A549 (cell line): ENCODE data around the gene TOMM40L.

Experiments
- CTCF ChIP-seq: fragments of >200 bp; sonication (Bioruptor Twin); formaldehyde crosslinking; IDR thresholded peaks from 3 replicates; pipeline ENCODE4 v1.5.1; 2016
- EP300 ChIP-seq, 2 experiments: fragments of >200 bp; sonication (Bioruptor Twin); formaldehyde crosslinking; IDR thresholded peaks; 2 replicates in 1 of 2; 3 replicates in 1 of 2; pipeline ENCODE4 v1.6.1; 2016 to 2017
- HOXB5 ChIP-seq: fragments of 250-450 bp; sonication (Bioruptor Pico); IDR thresholded peaks from 2 replicates; pipeline ENCODE4 v1.5.0; 2020; ENCODE audit warnings: mild to moderate bottlenecking, moderate library complexity
- POLR2A ChIP-seq: IDR thresholded peaks from 2 replicates; pipeline ENCODE4 v1.6.1; 2012; ENCODE audit warnings: mild to moderate bottlenecking, low read length
- USF2 ChIP-seq: fragments of 450-650 bp; IDR thresholded peaks from 2 replicates; pipeline ENCODE4 v1.6.1; 2014; ENCODE audit warnings: antibody characterized with exemption

GRCh38 chr1:161229896-161230295, 4.0 kb downstream of the TOMM40L start:
- TF ChIP-seq CTCF (no peak), POLR2A (no peak), USF2 (no peak), HOXB5 (CRISPR knock-in tag) (no peak), EP300 (IDR thresholded peaks at IDR 0.05) (no peak)
